HG03354 (cell line): ENCODE measurements around the gene IDUA.
A peak's percentile ranks its signal among the peaks of the same experiment; 100 is the strongest.
"Not testable (repeated sequence)": the region's sequence is repeated elsewhere in the genome, so short reads cannot be mapped to it uniquely, and the experiment has no call there.

Source experiments
- ATAC-seq: cut with Tn5 transposase; IDR thresholded peaks from one replicate; pipeline ENCODE4 v1.9.1; 2021; ENCODE audit warnings: mild to moderate bottlenecking; ENCODE audit not compliant: unreplicated experiment, poor library complexity, severe bottlenecking

Gene IDUA

GRCh38 chr4:997375-998071 is 10.7 kb downstream of the IDUA start:
- no peak for ATAC-seq

DNA sequence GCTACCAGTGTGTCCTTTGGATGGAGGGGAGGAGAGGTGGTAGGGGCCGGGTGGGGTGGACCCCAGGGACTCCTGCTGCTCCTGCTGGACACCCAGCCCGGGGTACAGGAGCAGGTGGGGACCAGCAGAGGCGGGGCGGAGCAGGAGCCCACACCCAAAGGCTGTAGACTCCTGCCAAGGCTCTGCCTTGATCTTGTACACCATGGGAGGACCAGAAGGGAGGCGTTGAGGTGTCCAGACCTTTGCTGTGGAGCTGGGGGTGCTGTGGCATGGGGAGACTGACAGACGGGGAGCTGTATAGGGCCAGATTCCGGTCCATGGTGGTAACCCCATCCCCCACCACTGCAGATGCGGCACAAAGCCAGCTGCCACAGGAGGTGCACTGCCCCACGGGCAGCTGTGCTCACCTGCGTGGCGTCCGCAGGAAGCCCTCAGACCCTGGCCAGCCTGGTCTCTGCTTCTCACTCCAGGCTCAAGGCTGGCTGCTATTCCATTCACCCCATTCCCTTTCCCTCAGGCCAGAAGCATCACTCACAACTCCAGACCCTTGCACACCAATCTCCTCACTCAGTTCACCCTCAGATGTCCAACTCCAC is 11.3 kb downstream of the IDUA start:
- ATAC-seq, result no peak

DNA sequence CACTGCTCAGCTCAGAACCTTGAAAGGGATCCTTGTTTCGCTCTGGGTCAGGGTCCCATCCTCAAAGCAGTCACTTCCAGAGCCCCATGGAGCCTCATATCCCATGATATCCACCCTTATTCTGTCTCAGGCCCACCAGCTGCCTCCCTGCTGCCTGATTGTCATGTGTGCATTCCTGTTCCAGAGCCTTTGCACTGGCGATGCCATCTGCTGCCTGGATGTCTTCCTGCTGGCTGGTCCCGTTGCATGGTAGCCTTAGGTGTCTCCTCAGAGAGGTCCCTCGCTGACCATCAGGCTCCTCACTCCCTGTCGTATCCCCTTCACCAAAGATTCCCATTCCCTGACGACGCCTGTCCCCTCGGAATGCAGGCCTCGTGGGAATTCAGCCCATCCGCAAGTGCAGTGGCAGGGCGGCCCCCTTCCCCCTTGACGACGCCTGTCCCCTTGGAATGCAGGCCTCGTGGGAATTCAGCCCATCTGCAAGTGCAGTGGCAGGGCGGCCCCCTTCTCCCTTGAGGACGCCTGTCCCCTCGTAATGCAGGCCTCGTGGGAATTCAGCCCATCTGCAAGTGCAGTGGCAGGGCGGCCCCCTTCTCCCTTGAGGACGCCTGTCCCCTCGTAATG is 12.5 kb downstream of the IDUA start:
- not testable (repeated sequence) for ATAC-seq

- no peak for ATAC-seq
These were observed 13.1 kb downstream of the IDUA start for GRCh38 chr4:999882-1000425.

GRCh38 chr4:1000686-1001260 is 13.9 kb downstream of the IDUA start:
- no peak for ATAC-seq

DNA sequence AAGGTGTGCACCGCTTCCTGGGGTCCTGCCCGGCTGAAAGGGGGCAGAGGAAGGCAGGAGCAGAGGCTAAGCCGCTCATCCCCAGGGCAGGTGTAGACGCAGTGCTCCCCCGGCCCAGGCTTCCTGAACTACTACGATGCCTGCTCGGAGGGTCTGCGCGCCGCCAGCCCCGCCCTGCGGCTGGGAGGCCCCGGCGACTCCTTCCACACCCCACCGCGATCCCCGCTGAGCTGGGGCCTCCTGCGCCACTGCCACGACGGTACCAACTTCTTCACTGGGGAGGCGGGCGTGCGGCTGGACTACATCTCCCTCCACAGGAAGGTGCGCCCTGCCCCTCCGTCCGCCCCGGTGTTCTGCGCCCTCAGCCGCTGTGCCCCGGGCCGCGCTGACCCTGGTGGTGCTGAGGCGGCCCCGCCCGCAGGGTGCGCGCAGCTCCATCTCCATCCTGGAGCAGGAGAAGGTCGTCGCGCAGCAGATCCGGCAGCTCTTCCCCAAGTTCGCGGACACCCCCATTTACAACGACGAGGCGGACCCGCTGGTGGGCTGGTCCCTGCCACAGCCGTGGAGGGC is 14.8 kb downstream of the IDUA start:
- ATAC-seq, result no peak

- no peak for ATAC-seq
These were observed 15.3 kb downstream of the IDUA start for GRCh38 chr4:1002131-1002630.

GRCh38 chr4:1002631-1003251 is 15.9 kb downstream of the IDUA start:
- ATAC-seq, result no peak

- no peak for ATAC-seq
These were observed 16.6 kb downstream of the IDUA start for GRCh38 chr4:1003271-1004070.

GRCh38 chr4:1004071-1004418 is 17.2 kb downstream of the IDUA start:
- ATAC-seq, result no peak

DNA sequence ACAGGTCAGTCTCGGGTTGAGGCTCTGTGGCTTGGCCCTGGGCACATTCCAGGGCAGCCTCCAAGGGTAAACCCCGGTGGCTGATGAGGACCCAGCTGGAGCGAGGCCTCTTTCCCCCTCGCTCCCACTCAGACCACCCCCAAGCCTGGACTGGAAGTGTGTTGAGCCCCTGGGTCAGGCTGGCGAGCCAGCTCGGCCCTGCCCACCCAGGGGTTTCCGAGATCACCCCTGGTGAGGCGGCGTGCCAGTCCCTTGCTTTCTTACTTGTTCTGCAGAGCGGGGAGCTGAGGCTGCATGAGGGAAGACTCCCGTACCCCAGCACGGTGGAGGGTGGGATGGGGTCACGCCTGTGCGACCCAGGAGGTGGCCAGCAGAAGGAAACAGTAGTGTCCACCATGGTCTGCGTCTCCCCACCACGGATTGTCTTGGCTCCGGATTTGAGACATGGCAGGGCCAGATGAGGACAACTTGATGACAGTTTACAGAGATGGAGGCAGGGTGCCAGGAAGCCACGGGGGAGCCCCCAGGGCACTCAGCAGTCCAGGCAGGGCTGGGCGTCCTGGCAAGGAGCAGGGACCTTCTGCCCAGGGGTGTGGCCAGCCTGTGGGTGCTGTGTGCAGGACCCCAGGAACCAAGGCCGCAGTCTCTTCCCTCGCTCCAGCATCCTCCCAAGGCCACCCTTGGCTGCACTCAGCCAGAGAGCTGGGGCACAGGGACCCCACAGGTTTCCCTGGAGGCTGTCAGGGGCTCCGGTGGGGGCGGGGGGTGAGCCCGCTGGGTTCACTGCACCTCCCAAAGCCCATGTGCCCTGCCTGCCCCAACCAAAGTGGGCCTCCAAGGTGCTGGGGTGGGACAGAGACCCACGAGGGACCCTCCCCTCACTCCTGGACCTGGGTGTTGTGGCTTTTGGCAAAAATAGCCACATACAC is 18.0 kb downstream of the IDUA start:
- ATAC-seq, result no peak

DNA sequence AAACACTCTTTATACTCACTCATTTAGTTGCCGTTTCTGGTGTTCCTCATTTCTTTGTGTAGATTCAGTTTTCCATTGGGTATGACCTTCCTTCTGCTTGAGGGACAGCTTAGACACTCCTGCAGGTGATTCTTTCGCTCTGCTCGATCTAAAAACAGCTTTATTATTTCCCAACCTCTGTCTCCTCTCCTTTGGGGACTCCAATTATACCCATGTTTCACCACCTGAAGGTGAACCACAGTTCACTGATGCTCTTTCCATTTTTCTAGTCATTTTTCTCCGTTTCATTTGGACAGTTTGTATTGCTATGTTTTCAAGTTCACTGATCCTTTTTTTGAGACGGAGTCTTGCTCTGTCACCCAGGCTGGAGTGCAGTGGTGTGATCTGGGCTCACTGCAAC is 20.0 kb downstream of the IDUA start:
- ATAC-seq, result no peak

GRCh38 chr4:1008840-1009541 is 22.1 kb downstream of the IDUA start:
- ATAC-seq, result peak; percentile 9

DNA sequence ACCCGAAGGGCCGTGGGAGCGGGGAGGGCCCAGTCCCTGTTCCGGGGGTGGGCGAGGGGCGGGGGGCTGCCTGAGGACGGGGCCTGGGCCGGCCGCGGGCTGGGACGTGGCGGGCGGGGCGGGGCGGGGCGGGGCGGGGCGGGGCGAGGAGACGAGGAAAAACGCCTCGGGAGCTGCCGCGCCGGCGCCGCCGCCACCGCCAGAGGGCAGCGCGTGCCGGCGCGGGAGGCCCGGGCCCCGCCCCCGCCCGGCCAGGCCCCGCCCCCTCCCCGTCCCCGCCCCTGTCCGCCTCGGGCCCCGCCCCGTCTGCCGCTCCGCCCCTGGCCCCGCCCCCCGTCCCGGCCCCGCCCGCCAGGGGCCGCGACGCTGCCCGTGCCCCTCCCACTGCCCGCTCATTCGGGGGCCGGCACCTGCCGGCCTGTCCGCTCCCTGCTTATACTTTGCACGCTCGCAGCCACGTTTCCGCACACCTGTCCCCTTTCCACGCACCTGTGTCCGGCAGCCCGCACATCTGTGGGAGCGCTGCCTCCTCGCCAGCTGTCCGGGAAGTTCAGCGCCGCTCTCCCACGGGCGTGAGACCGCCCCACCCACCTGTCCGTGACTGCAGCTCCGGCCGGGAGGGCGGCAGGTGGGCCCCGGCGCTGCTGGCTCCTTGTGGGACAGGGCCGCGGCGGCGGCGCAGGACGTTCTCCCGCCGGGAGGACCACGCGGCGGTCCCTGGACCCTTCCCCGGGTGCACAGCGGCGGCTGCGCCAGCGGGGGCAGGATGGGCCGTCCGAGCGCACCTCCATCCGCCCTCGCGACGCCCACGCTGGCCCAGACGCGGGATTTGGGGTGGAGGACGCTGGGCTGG is 22.9 kb downstream of the IDUA start:
- ATAC-seq, result peak; percentile 43

- ATAC-seq, result no peak
These were observed 23.7 kb downstream of the IDUA start for GRCh38 chr4:1010395-1011021.

- peak; percentile 44 for ATAC-seq
These were observed 24.3 kb downstream of the IDUA start, which contains the start of gene FGFRL1 for GRCh38 chr4:1011022-1011665. Gene FGFRL1, plus strand, starts transcription at chr4:1011626. Its CDS starts 860 bp downstream, at chr4:1012486.
